GM21528 (cell line): ENCODE measurements around the gene TMTC4.
"Not testable (repeated sequence)": the region's sequence is repeated elsewhere in the genome, so short reads cannot be mapped to it uniquely, and the experiment has no call there.

ENCODE experiments used
- ATAC-seq: cut with Tn5 transposase; IDR thresholded peaks from one replicate; pipeline ENCODE4 v1.9.1; 2021; ENCODE audit warnings: mild to moderate bottlenecking, moderate library complexity; ENCODE audit not compliant: unreplicated experiment, low FRiP score

Gene TMTC4

DNA sequence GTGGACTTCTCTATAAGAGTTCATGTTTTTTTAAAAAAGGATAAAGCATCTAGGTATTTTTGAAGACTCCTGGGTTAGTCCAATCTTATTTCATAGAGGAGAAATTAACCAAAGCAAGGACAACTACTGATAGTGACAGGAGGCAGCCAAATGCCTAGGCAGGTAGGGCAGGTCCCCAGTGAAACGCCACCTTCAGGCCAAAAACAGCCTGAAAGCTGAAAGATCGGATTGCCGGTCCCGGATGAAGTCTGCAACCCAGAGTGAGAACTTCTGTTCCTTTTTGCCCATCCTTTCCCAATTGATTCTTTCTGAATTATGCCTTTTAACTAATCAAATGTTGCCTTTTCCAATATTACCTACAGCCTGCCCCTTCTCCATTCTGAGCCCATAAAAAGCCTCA lies 79.9 kb downstream of the TMTC4 start:
- ATAC-seq = no peak

DNA sequence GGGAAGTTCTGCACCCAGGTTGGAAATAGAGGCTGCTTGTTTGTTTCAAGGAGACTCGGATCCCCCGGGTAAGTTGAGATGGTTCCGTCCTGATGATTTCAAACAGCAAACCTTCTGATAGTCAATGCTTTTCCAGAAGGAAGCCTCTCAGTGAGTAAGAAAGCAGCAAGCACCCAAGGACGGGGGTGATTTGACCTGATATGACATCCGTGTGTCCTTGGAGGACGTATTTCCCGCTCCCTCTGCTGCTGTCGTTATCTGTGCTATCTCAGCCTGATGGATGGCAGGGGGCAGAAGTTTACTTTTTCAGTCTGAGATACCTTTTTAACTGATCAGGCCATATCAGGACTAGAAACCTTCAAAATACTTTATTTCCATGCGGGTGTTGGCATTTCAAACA lies 80.3 kb downstream of the TMTC4 start:
- no peak for ATAC-seq

- no peak for ATAC-seq
Observed at GRCh38 chr13:100589178-100589725, 85.3 kb downstream of the TMTC4 start.

GRCh38 chr13:100588331-100589177 lies 86.0 kb downstream of the TMTC4 start, which contains the start of gene GGACT:
TSS of gene GGACT (minus strand) at chr13:100588789. CDS start at chr13:100532591, 56,198 bp downstream.
- ATAC-seq = peak; percentile 98

DNA sequence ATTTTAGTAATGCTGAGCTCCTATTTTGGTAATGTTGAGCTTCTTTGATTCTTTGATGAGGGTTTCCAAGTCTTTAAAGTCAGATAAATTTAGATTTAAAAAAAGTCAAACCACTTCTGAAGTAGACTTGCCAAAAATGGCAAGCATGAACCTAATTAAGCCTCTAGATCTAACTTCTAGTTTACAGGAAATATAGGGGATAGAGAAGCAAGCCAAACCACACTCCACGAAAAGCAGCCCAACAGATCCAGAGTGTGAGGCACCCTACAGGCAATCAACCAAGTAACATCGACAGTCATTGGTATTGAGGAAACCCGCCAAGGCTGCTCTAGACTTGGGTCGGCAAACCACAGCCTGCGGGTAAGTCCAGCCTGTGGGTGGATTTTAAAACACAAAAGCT lies 89.7 kb downstream of the TMTC4 start:
- ATAC-seq = no peak

DNA sequence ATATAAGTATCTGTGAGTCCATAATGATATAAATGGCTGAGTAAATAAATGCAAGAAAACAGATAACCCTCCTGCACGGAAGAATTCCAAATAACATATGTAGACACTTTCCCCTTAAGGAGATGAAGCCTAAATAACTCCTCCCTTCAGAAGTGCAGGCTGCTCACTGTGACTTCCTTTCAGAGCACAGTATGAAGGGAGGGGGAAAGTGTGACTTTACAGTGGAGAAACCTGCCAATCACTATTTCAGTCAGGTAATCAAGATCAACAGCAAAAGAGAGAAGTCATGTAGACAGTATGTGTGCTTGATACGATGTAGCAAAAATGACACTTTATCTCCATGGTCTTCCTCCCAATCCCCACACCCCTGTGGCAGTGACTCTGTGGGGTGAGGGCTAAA lies 93.1 kb downstream of the TMTC4 start:
- no peak for ATAC-seq

- ATAC-seq = no peak
Observed at GRCh38 chr13:100581030-100581429, 93.6 kb downstream of the TMTC4 start.

DNA sequence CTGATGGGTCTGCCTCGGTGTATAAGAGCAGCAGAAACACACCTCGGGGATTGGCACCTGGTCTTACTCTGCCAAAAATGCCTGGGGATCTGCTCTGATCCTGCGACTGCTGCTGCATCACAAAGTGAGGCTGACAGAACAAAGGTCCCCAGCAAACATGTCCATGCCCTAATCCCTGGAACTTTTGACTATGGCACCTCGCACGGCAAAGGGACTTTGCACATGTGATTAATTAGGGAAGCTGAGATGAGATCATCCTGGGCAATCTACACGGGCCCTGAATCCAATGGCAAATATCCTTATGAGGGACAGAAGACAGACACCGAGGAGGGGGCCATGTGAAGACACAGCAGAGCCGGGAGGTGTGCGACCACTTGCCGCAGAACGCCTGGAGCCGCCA lies 94.5 kb downstream of the TMTC4 start:
- no peak for ATAC-seq

DNA sequence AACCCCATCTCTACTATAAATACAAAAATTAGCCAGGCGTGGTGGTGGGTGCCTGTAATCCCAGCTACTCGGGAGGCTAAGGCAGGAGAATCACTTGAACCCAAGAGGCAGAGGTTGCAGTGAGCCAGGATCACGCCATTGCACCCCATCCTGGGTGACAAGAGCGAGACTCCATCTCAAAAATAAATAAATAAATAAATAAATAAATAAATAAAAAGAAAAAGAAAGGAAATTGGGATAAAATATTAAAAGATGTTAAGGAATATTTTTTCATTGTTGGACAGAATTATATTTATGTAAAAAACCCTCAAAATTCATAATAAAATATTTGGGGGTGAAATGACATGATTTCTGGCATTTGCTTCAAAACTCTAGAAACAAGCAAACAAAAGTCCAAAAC lies 97.4 kb downstream of the TMTC4 start:
- not testable (repeated sequence) for ATAC-seq

DNA sequence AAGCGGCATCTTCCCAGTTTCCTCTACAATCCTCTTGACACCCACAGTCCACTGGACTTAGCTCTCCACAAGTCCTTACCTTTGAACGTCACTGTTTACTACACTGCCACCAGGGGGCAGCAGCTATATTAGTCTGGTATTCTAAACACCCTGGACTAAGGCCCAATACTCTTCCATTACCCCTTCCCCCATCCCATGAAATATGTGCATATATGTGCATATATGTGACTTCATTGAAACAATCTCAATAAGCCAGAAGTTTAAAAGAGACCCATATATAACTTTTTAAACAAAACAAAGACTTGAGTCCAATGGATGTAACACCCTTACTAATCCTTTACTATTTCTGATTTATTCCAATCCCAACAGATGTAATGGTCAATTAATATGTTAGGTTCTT lies 101.5 kb downstream of the TMTC4 start:
- ATAC-seq = peak; percentile 95

- ATAC-seq = no peak
Observed at GRCh38 chr13:100566543-100566942, 108.1 kb downstream of the TMTC4 start.

DNA sequence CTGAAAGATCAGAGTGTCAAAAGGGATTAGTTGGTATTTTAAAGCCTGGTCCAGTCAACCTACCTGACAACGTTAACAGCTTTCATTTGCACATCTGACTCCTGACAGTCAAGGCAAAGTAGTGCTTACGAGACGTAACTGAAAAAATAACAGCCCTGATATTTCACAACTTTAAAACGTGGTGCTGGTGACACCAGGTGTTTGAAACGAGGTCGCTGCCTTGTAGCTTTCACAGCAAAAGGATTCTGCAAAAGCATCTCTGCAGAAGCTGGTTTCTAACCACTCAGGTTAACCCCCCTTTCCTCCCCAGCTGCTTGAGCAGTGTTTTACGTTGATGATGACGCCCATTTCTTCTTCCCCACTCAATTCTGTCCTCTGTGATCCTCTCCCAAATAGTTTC lies 109.3 kb downstream of the TMTC4 start:
- no peak for ATAC-seq

- no peak for ATAC-seq
Observed at GRCh38 chr13:100564444-100565223, 110.0 kb downstream of the TMTC4 start.

DNA sequence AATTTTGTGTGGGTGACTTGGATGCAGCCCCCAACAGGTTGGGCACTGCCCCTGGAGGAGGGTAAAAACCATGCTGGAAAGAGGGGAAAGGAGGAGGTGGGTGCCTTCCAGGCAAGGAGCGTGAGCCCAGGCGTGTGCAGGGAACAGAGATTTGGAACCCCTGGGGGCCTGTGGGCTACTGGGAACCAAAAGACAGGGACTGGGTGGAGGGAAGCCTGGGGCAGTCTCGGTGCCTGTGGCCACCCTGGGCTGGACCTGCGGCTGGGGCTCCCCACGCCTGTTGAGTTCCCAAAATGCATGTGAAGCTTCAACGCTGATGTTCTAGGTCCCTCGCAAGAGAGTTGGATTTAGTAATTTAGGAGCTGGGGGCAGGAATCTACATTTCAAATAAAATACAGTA lies 110.8 kb downstream of the TMTC4 start:
- no peak for ATAC-seq

DNA sequence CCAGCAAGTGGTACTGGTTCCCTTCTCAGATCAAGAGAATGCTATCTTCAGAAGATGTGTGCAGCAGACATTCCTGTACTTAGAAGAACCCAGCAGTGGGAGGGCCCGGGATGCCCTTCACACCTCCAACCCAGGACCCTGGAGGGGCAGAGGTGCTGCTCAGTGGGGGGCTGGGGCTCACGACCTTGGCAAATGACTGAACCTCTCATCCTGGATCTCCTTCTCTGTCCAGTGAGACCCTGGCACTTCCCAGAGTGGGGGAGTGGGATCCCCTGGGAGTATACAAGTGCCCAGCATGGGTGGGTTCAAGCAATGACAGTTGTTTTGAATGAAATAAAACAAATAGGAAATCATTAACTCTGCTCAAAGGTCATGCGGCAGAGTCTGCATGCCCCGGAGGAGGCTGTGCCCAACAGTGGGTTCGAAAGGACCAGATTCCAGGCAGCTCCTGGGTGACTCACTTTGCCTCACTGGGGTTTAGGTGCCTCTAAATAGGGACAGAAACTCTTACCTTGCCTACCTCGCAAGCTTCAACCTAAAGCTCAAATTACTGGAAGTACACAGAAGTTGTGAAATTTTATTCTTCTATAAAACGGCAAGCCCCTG lies 112.9 kb downstream of the TMTC4 start:
- ATAC-seq = no peak

- ATAC-seq = no peak
Observed at GRCh38 chr13:100561158-100561499, 113.5 kb downstream of the TMTC4 start.

DNA sequence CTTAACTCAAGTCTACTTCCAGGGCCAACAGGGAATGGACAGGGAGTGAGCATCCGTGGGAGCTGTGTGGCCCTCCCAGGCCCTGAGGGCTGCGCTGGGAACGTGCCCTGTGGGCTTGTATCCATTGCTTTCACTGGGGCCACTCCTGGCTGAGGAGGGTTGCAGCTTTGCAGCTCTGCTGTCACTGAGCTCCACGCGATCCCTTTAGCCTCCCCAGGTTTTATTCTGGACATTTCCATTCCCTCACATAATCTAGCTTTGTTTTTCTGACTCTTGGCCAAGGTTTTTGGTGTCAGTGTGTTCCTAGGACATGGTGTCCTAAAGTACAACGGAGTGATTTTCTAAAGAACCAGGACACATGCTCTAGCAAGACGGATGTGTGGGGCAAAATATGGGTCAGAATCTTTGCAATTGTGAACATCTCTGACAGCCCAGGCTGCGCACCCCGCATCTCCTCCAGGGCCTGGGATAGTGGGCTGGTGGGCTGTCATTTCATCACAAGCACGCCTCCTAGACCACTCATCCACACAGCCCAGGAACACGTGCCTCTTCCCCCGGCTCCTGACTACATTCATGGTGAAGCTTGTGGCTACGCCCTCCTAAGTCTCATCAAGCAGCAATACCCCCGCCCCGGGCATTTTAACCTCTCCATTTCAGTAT lies 114.0 kb downstream of the TMTC4 start:
- no peak for ATAC-seq

GRCh38 chr13:100559886-100560285 lies 114.7 kb downstream of the TMTC4 start:
- no peak for ATAC-seq
